ENCODE results near the gene PGS1. TPM values are rescaled to one million over a fixed set of nuclear protein-coding genes. Genes with fewer than 3 reads are reported as not detected.

PGS1 gene
- total and polyA plus RNA-seq, 9 donors: 13.5 to 50.2 (median 35.0) TPM

- peaks cover 8% of the 10 kb centered on the region for H3K4me1 ChIP-seq (ENCODE audit: insufficient read depth)
- H3K4me3 ChIP-seq: no peak overlapping the region
- H3K27ac ChIP-seq: no peak overlapping the region
- no peaks in the 10 kb centered on the region for H3K27me3 ChIP-seq
- no peaks in the 10 kb centered on the region for H3K9me3 ChIP-seq
- WGBS, 3 donors: 87 to 89% (median 87%) methylated on average over 10 of the region's 10 CpGs
- no peaks in the 10 kb centered on the region for H3K36me3 ChIP-seq
- DNase-seq: no peak
- no peak for TF ChIP-seq CTCF (IDR thresholded peaks at IDR 0.05)
- TF ChIP-seq EP300 (IDR thresholded peaks at IDR 0.05): no peak
- intact Hi-C loops (cut with DNase I): loop anchor here in 1 of 4 donors (5.0 kb wide), 1 partner anchor 631 kb away; the partner anchor contains the start of gene LGALS3BP
Observed at GRCh38 chr17:78345791-78346494, 32.5 kb upstream of the PGS1 start.

GRCh38 chr17:78346605-78347250, 31.7 kb upstream of the PGS1 start:
- TF ChIP-seq CTCF (IDR thresholded peaks at IDR 0.05): no peak
- no peak for TF ChIP-seq EP300 (IDR thresholded peaks at IDR 0.05)
- TF ChIP-seq POLR2A (IDR thresholded peaks at IDR 0.05): no peak
- intact Hi-C loops (cut with DNase I): loop anchor here in 1 of 4 donors (5.0 kb wide), 1 partner anchor 631 kb away; the partner anchor contains the start of gene LGALS3BP
- H3K27ac ChIP-seq: no peak overlapping the region
- no peak overlapping the region for H3K4me3 ChIP-seq
- no peaks in the 10 kb centered on the region for H3K9me3 ChIP-seq
- 88 to 96% (median 93%) methylated on average over 13 of the region's 13 CpGs for WGBS, 3 donors
- H3K27me3 ChIP-seq: no peaks in the 10 kb centered on the region
- H3K36me3 ChIP-seq: no peaks in the 10 kb centered on the region
- peaks cover 8% of the 10 kb centered on the region for H3K4me1 ChIP-seq (ENCODE audit: insufficient read depth)
- DNase-seq: no peak

DNA sequence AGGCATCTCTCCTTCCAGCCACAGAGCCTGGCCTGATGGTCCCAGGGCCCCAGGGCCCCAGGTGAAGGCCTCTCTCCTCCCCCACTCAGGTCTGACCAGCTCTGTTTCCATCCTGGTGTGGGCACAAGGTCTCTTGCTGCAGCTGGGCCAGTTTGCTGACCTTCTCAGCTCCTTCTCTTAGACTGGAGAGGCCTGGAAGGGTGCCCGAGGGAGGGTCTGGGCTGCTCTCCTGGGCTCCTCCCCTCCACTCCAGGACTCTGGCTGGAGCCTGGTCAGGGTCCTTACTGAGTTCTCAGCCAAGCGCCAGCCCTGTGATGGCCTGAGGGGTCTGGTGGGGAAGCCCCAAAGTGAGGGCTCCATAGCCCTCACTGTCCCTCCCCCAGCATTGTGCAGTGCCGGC, 31.0 kb upstream of the PGS1 start:
- 65 to 82% (median 75%) methylated on average over 3 of the region's 3 CpGs for WGBS, 3 donors
- Histone ChIP-seq H3K27me3 (no peaks in the 10 kb centered on the region), H3K27ac (no peak overlapping the region), H3K4me3 (no peak overlapping the region), H3K9me3 (no peaks in the 10 kb centered on the region), H3K4me1 (ENCODE audit: insufficient read depth) (peaks cover 12% of the 10 kb centered on the region), H3K36me3 (no peaks in the 10 kb centered on the region)
- TF ChIP-seq EP300 (IDR thresholded peaks at IDR 0.05) (no peak), CTCF (IDR thresholded peaks at IDR 0.05) (no peak), POLR2A (IDR thresholded peaks at IDR 0.05) (no peak)
- intact Hi-C loops (cut with DNase I): loop anchor here in 1 of 4 donors (5.0 kb wide), 1 partner anchor 630 kb away; the partner anchor contains the start of gene LGALS3BP
- DNase-seq: no peak

- 79 to 84% (median 82%) methylated on average over 9 of the region's 9 CpGs for WGBS, 3 donors
- H3K4me1 ChIP-seq (ENCODE audit: insufficient read depth): peaks cover 9% of the 10 kb centered on the region
- TF ChIP-seq EP300 (IDR thresholded peaks at IDR 0.05) (no peak), POLR2A (IDR thresholded peaks at IDR 0.05) (no peak), CTCF (IDR thresholded peaks at IDR 0.05) (no peak)
- no peaks in the 10 kb centered on the region for H3K36me3 ChIP-seq
- no peak for DNase-seq
- H3K27me3 ChIP-seq: no peaks in the 10 kb centered on the region
- H3K4me3 ChIP-seq: no peak overlapping the region
- intact Hi-C loops (cut with DNase I): loop anchor here in 1 of 4 donors (5.0 kb wide), 1 partner anchor 629 kb away; the partner anchor contains the start of gene LGALS3BP
- H3K27ac ChIP-seq: no peak overlapping the region
- no peaks in the 10 kb centered on the region for H3K9me3 ChIP-seq
Observed at GRCh38 chr17:78348055-78348770, 30.2 kb upstream of the PGS1 start.

Measured in ovary (tissue), 9 donors.